GM18951 (cell line): Measurements from ENCODE around the gene EFHC1.

Experiments
- POLR2A ChIP-seq: IDR thresholded peaks from 4 replicates; pipeline ENCODE4 v1.6.1; 2011; ENCODE audit warnings: mild to moderate bottlenecking; ENCODE audit not compliant: insufficient read length, insufficient read depth; ENCODE audit errors: extremely low read depth
- in situ Hi-C: fragments of 300-500 bp; cut with MboI; formaldehyde crosslinking; loops from one replicate; pipeline ENCODE4 v1.12.0; 2022; ENCODE audit warnings: low sequenced_read_pairs, mixed read lengths, inconsistent platforms; ENCODE audit not compliant: unreplicated experiment

EFHC1 gene

GRCh38 chr6:52513896-52514295 is 93.8 kb downstream of the EFHC1 start:
- no peak for TF ChIP-seq POLR2A
- in situ Hi-C loops = no loop called here

GRCh38 chr6:52514514-52514913 is 94.4 kb downstream of the EFHC1 start:
- in situ Hi-C loops = no loop called here
- no peak for TF ChIP-seq POLR2A

- TF ChIP-seq POLR2A = no peak
- in situ Hi-C loops = no loop called here
These were observed 95.2 kb downstream of the EFHC1 start for GRCh38 chr6:52515219-52515960.

- TF ChIP-seq POLR2A = no peak
- in situ Hi-C loops = no loop called here
These were observed 96.1 kb downstream of the EFHC1 start for GRCh38 chr6:52516269-52516668.

GRCh38 chr6:52516943-52517342 is 96.8 kb downstream of the EFHC1 start:
- in situ Hi-C loops = no loop called here
- TF ChIP-seq POLR2A = no peak

GRCh38 chr6:52517502-52518278 is 97.5 kb downstream of the EFHC1 start:
- in situ Hi-C loops = no loop called here

GRCh38 chr6:52518279-52518945 is 98.3 kb downstream of the EFHC1 start:
- TF ChIP-seq POLR2A = no peak
- in situ Hi-C loops = no loop called here

More at GRCh38 chr6:52517502-52518278, 97.5 kb downstream of the EFHC1 start:
- no peak for TF ChIP-seq POLR2A

- no peak for TF ChIP-seq POLR2A
- in situ Hi-C loops = no loop called here
These were observed 99.5 kb downstream of the EFHC1 start for GRCh38 chr6:52519618-52520017.

GRCh38 chr6:52522151-52522626 is 102.0 kb downstream of the EFHC1 start:
- no peak for TF ChIP-seq POLR2A
- in situ Hi-C loops = no loop called here

- in situ Hi-C loops = no loop called here
- no peak for TF ChIP-seq POLR2A
These were observed 102.5 kb downstream of the EFHC1 start for GRCh38 chr6:52522655-52523054.

GRCh38 chr6:52523378-52524142 is 103.4 kb downstream of the EFHC1 start:
- TF ChIP-seq POLR2A = no peak
- in situ Hi-C loops = no loop called here

- TF ChIP-seq POLR2A = no peak
- in situ Hi-C loops = no loop called here
These were observed 104.8 kb downstream of the EFHC1 start for GRCh38 chr6:52524918-52525317.

- in situ Hi-C loops = no loop called here
- TF ChIP-seq POLR2A = no peak
These were observed 106.5 kb downstream of the EFHC1 start for GRCh38 chr6:52526634-52527033.

- in situ Hi-C loops = no loop called here
- TF ChIP-seq POLR2A = no peak
These were observed 107.3 kb downstream of the EFHC1 start for GRCh38 chr6:52527436-52527835.
